Cardiac septum (tissue), 1 donor: ENCODE data around the gene TMEM19. TPM values are rescaled to one million over a fixed set of nuclear protein-coding genes. Genes with fewer than 3 reads are reported as not detected.
"Not testable (repeated sequence)": the region's sequence is repeated elsewhere in the genome, so short reads cannot be mapped to it uniquely, and the experiment has no call there.

Source experiments
- DNase-seq: peaks from one replicate; pipeline ENCODE4 v3.0.0-alpha.2; 2020; ENCODE audit warnings: low spot score
- intact Hi-C: fragments of 100-400 bp; cut with DNase I; formaldehyde crosslinking; loops from one replicate; pipeline ENCODE4 v1.14.0; 2022
- total RNA-seq: library from RNA; stranded (reverse); fragmentation: NEBNext Ultra II Directional; extraction: Animal tissue kit (Norgen Biotek cat#: 25700); gene quantifications from one replicate; pipeline ENCODE4 v1.2.1, GENCODE V29; 2021
- donor health status: DM: no; HTN: no; CAD: no.

The TMEM19 gene
- total RNA-seq, 1 donor from 2014 or later, result 24.1 TPM

DNA sequence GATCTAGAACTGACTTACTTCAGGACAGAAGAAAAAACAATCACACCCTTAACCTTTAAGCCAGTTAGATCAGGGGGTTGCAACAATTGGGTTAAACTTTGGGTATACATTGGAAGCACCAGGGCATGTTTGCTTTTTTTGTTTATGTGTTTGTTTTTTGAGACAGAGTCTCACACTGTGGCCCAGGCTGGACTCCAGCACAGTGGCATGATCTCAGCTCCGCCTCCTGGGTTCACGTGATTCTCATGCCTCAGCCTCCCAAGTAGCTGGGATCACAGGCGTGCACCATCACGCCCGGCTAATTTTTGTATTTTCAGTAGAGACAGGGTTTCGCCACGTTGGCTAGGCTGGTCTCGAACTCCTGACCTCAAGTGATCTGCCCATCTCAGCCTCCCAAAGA is 16.3 kb downstream of the TMEM19 start:
- intact Hi-C loops, DNase-seq: not testable (repeated sequence)

DNA sequence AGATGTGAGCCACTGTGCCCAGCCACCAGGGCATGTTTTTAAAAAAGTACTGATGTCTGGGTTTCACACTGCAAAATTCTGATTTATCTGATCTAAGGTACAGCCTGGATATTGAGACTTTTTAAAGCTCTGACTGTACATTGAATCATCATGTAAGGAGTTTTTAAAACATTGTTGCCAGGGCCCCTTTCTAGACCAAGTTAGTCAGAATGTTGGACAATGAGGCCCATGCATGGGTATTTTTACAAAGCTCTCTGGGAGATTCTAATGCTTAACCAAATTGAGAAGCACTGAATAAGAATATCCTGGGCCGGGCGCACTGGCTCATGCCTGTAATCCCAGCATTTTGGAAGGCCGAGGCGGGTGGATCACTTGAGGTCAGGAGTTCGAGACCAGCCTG is 16.7 kb downstream of the TMEM19 start:
- intact Hi-C loops, result no loop called here
- no peak for DNase-seq

DNA sequence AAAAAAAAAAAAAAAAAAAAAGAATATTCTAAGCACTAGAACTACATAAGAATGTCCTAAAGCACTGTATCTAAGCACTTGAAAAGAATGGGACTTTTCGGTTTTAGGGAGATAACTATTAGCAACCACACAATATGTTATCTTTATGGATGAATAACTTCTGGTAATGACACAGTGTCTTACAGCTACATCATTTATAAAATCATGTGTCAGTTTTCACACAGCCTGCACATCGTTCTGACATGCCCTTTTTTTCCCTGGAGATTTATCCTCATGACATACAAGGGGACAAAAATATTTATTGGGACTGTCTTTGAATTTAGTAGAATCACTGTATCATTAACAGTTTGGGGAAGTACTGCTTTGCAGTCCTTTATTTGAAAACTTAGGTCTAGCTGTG is 17.3 kb downstream of the TMEM19 start:
- DNase-seq, result no peak
- intact Hi-C loops, result no loop called here

DNA sequence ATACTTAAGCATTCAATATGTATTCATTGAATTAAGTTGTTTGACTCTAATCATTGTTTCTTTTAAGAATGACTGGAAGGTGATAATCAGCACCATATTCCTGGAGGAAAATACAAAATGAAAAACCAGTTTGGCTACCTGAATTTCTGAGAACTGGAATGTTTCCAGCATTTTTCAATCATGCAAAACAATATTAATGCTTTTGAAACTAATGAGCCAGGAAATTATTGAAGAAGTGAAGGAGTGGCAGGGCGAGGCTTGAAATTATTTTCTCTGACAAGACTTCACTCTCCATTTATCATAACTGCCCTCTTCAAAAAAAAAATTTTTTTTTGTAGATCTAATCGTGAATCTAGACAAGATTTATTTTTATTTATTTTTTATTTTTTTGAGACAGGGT is 19.0 kb downstream of the TMEM19 start:
- intact Hi-C loops, result no loop called here
- DNase-seq, result no peak

DNA sequence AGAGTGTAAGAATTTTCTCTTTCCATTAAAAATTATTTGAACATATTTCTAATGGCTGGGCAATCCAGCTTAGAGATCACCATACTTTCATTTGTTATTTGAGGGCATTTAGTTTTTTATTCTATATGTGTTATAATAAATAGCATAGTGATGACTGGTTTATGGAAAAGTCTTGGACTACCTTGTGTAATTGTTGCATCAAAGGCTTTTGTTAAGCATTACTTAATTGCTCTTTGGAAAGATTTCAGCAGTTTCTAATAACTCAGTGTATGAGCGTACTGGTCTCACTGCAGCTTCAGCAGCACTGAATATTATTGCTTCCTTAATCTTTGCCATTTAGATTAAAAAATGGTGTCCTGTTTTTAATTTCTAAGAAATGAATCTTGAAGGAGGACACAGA is 22.8 kb downstream of the TMEM19 start:
- intact Hi-C loops, result no loop called here
- no peak for DNase-seq

DNA sequence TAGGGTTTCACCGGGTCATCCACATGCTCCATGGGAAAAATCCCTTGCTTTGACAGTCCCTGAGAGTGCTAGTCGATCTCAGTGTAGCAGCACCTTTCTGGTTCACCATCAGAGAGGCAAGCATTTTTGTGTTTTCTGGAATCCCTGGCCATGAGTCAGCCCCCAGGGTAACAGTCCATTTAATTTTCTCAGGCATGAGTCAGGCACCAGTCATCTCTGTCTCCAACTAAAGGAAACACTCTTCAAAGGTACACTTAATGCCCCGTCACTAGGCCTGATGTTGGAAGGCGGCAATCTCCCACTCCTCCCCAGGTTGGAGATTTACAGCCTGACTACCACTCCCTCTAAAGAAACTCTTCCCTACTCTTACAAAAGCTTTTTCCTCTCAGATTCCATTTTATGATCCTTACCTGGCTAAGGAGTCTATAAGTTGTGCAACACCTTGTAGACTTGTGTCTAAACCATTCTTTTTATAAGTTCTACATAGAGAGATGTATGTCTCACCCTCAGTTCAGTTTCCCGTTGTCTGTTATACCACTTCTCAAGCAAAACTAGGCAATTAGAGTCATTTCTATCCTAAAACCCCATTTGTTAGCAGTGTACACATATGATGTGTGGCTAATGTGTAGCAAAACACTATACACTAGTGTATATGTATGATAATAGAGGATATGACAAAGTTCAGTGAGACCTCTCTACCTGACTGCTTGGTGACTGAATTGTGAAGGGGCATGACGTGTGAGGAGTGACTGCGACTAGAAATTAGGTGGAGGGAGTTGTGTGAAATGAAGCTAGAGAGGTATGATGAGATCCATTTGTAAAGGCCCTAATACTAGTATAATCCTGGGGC is 24.6 kb downstream of the TMEM19 start:
- no peak for DNase-seq
- intact Hi-C loops, result no loop called here

DNA sequence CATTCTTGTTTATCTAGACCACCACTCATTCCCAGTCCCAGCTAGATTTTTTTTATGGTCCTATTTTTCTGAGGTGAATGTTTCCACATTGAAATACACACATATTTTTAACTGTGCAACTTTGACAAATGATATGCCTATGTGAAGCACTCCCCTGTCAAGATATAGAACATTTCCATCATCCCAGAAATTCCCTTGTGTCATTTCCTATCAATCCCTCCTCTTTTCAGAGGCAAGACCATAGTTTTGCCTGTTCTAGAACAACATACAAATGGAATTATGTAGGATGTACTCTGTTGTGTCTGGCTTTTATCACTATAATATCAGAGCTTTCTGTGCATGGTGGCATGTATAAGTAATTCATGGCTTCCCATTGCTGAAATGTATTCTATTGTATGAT is 32.7 kb downstream of the TMEM19 start:
- DNase-seq, result no peak
- intact Hi-C loops, result no loop called here

DNA sequence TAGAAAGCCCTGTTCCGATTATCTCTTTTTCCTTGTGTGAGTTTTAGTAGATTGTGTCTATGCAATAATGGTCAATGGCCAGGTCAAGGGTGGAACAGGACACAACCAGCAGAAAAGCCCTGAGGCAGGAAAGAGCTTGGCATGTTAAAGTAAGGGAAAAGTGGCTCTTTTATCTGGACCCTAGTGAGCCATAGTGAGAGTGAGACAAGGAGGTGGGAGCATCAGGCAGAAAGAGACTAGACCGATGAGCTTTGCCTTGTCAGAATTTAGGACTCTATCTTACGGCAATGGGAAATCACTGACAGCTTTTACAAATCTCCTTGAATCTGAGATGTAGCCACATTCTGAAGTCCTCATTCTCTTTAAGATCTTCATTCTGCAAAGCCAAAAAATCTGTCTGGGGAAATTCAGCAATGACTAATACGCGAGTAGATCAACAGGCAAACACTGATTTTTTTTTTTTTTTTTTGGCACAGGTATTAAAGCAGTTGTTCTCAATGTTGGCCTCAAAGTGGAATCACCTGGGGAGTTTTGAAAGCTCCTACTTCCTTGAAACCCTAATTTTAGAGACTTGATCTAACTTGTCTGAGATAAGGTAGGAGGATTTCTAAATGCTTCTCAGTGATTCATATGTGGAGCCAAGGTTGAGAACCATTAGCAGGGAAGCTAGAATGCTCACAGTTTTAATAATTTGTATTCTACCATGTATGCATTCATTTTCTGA is 33.9 kb downstream of the TMEM19 start:
- intact Hi-C loops, result no loop called here
- no peak for DNase-seq

DNA sequence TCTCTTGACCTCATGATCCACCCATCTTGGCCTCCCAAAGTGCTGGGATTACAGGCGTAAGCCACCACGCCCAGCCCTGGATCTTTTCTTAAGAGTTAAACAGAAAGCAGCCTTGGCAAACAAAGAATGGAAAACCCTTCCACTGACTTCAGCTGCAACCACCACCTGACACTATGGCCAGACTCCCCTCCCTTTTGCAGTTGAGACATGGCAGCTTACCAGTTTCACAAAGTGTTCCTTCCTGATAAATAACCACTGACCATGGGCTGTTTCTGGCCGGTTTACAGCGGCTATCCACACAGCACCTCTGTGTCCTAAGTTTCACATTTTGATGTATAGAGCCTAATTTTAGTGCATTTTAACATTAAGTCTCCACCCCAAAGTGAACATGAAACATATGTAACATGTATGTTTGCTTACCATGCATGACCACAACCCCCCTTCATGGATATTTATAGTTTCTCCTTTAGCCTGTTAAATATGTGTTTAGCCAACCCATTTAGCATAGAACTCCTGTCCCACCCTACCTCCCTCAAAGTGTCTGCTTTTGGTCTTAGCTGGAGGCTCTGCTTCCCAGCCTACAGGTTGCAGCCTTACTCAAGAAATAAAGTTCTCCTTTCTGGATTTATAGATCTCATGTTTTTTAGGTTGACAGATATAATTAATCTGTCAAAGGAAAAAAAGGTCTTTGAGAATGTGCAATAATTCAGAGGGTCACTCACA is 36.1 kb downstream of the TMEM19 start:
- DNase-seq, result no peak
- intact Hi-C loops, result no loop called here

DNA sequence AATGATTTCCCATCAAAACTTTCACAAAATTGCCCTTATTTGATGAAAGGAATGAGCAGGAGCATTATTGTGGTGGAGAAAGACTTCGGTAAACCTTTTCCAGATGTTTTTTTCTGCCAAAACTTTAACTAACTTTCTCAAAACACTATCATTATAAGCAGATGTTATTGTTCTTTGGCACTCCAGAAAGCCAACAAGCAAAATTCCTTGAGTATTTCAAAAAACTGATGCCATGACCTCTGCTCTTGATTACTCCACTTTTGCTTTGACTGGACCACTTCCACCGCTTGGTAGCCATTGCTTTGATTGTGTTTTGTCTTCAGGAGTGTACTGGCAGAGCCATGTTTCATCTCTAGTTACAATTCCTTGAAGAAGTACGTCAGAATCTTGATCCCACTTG is 39.1 kb downstream of the TMEM19 start:
- no peak for DNase-seq
- intact Hi-C loops, result no loop called here

DNA sequence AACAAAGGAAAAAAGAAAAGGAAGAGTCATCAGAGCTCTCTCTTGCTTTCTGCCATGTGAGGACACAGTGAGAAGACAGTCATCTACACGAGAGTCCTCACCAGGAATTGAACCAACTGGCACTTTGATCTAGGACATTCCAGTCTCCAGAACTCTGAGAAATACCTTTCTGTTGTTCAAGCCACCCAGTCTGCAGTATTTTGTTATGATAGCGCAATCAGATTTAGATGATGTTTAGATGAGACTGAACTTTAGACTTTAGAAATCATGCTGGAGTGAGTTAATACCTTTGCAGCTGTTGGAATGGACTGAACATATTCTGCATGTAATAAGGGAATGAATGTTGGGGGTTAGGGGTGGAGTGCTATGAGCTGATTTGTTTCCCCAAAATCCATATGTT is 40.7 kb downstream of the TMEM19 start:
- intact Hi-C loops, result no loop called here
- no peak for DNase-seq

DNA sequence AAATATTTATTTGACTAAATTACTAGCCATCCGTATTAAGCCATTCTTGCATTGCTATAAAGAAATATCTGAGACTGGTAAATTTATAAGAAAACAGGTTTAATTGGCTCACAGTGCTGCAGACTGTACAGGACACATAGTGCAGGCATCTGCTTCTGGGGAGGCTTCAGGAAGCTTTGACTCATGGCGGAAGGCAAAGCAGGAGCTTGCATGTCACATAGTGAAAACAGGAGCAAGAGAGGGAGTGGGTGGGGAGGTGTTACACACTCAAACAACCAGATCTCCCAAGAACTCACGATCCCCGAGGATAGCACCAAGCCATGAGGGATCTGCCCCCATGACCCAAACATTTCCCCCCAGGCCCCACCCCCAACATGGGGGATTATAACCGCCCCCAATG is 42.1 kb downstream of the TMEM19 start:
- intact Hi-C loops, result no loop called here
- no peak for DNase-seq

DNA sequence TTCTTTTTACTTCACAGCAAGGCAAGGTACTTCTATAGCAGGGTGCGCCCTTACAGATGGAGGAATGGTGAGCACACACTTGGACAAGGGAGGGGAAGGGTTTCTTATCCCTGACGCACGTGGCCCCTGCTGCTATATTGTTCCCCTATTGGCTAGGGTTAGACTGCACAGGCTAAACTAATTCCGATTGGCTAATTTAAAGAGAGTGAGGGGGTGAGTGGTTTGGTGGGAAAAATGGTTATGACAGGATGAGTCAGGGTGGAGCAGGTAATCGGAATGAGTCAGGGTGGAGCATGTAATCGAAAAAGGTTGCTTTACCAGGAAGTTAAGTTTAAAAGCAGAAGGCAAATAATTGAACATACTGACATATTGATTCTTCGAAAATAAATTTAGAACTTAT is 45.1 kb downstream of the TMEM19 start:
- intact Hi-C loops, result no loop called here
- DNase-seq, result no peak

DNA sequence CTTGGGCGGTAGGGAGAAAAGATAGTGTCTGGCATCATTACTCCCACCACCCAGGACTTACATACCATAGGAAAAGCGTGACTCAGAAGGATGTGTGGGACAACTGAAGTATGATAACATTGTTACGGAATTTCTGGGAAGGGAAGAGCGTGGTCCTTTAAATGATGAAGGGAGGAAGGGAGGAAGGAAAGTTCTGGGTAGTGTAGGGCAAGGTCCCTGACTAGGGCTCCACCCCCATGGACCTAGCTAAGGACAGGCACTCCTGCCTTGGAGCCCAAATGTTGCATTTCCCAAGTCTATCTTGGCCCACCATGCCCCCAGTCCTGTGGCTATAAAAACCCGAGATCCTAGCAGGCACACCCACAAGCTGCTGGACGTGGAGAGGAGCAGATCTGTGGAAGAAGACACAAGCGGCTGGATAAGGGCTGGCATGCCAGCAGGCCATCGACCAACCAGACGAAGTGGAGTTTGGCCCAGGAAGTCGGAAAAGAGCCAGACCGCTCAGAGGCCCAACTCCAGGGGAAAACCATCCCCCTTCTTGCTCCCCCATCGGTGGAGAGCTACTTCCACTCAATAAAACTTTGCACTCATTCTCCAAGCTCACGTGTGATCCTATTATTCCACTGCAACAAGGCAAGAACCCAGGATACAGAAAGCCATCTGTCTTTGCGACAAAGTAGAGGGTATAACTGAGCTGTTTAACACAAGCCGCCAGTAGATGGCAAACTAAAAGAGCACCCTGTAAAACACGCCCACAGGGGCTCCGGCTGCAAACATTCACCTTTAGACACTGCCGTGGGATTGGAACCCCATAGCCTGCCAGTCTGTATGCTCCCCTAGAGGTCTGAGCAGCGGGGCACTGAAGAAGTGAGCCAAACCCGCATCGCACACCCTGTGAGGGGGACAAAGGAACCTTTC is 45.8 kb downstream of the TMEM19 start:
- DNase-seq, result no peak
- intact Hi-C loops, result no loop called here

DNA sequence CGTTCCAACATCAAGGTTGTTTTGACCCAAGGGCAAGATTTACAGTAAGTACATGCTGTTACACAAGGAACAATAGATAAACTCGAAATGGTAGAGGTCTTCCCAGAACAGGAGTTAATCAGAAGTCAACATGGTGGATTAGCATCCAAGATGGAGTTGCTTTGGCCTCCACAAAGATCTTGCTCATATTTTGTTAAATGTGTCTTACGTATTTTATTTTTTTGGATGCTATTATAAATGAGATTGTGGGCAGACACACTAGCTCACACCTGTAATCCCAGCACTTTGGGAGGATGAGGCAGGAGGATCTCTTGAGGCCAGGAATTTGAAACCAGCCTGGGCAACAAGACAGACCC is 46.5 kb downstream of the TMEM19 start:
- intact Hi-C loops, result no loop called here

DNA sequence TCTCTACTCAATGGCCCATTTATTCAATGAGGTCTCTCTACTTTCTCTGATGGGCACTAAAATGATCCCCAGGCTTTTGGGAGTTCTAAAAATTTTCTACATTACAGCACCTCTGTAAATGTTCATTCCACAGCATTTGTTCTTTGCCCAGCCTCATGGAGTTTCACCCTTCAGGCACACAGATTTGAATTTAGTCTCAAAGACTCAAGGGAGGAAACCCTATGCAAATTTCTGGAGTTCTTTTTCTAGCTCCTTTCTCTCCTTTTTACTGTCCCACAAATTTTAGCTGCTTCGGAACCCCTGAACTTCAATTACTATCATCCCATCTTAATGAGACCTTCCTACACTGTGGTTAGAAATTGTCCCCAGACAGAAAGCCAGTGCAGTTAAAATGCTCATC is 51.3 kb downstream of the TMEM19 start:
- intact Hi-C loops, result no loop called here
- no peak for DNase-seq

More for the DNA sequence above, 46.5 kb downstream of the TMEM19 start:
- no peak for DNase-seq

DNA sequence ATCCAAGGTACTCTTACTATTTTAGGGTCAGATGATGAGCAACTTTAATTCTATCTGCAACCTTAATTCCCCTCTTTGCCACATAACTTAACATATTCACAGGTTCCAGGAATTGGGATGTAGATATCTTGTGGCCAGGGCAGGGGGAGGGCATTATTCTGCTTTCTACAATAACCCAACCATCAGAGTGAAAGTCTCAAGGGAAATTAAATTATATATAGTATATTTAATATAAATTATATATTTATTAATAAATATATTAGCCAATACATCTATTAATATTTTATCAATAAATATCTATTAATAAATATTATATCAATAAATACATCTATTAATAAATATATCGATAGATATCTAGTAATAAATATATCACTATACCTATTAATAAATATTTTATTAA is 57.1 kb downstream of the TMEM19 start:
- intact Hi-C loops, result no loop called here

DNA sequence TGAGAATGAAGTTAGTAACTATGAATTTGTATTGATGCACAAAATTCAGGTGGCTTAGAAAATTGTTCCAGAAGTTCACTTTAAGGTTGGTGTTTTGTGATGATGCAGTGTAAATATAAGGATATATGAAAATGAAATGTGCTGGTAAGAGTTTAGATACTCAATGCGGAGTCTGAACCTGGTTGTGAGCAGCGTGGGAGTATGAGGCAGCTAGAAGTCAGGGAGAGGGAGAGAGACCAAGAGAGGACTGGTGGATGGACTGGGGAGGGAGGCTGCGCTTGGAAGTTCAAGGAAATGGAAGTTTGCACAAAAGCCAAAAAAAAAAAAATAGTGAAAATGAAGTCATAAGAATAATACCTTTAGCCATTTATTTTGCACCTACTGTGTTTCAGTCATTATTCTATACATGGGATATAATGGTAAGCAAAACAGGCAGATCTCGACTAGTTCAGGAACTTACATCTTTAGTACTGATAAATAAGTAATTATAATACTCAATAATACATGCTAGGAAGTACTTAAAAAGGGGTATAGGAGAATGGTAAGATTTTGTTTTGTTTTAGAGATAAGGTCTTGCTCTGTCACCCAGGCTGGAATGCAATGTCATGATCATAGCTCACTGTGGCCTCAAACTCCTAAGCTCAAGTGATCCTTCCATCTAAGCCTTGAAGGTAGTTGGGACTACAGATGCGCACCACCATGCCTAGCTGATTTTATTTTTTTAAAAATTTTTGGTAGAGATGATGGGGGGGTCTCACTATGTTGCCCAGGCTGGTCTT is 58.8 kb downstream of the TMEM19 start:
- DNase-seq, result no peak

More for the DNA sequence above, 57.1 kb downstream of the TMEM19 start:
- no peak for DNase-seq

More for the DNA sequence above, 58.8 kb downstream of the TMEM19 start:
- intact Hi-C loops, result loop anchor here (5.0 kb wide), 1 partner anchor 107 kb away; no protein-coding TSS in a partner anchor
